Right cardiac atrium (tissue), 5 donors: ENCODE measurements around the gene PCGF1. TPM values are rescaled to one million over a fixed set of nuclear protein-coding genes. Genes with fewer than 3 reads are reported as not detected.

Source experiments
- polyA plus RNA-seq: library from polyadenylated mRNA; stranded (reverse); fragments of 200-250 nt; gene quantifications from one replicate; pipeline ENCODE4 v1.2.3, GENCODE V29; 2013
- total RNA-seq, 4 donors: library from RNA; stranded (reverse); fragmentation: NEBNext Ultra II Directional; extraction: Animal tissue kit (Norgen Biotek cat#: 25700); gene quantifications; one replicate each; pipeline ENCODE4 v1.2.1, GENCODE V29; 2021
- donor health status: healthy with polysubstance abuse.
- donor health status: DM: no; HTN: yes; CAD: no.
- donor health status: DM: no; HTN: no; CAD: no.
- donor health status: DM: no; HTN: yes; CAD: no; lungs with severe emphysema.
- donor health status: DM: yes; HTN: yes; CAD: no.

Gene PCGF1
- total and polyA plus RNA-seq, 5 donors, result 20.5 to 38.7 (median 22.4) TPM

Other genes with a start within 250 kb of the PCGF1 start
- 1 to 10 TPM in 3 of 4 donors, under 1 TPM in 1; 0.29 to 2.8 (median 1.1) TPM for gene SLC4A5, start 164.3 kb downstream of the PCGF1 start, total RNA-seq
- 0.79 TPM for gene SLC4A5, start 164.3 kb downstream of the PCGF1 start, polyA plus RNA-seq
- gene DCTN1, start 127.4 kb downstream of the PCGF1 start, total RNA-seq, result 100 to 1,000 TPM; 102 to 131 (median 125) TPM
- gene DCTN1, start 127.4 kb downstream of the PCGF1 start, polyA plus RNA-seq, result 71.7 TPM
- gene C2orf81, start 86.1 kb downstream of the PCGF1 start, total RNA-seq, result 1 to 10 TPM in 3 of 4 donors, under 1 TPM in 1; 0.88 to 1.6 (median 1.1) TPM
- gene C2orf81, start 86.1 kb downstream of the PCGF1 start, polyA plus RNA-seq, result 1.00 TPM
- 1 to 10 TPM; 3.4 to 4.5 (median 3.5) TPM for gene WDR54, start 86.0 kb downstream of the PCGF1 start, total RNA-seq
- 3.4 TPM for gene WDR54, start 86.0 kb downstream of the PCGF1 start, polyA plus RNA-seq
- gene RTKN, start 65.8 kb downstream of the PCGF1 start, total RNA-seq, result 10 to 100 TPM; 21.5 to 27.9 (median 25.9) TPM
- 16.2 TPM for gene RTKN, start 65.8 kb downstream of the PCGF1 start, polyA plus RNA-seq
- gene INO80B, start 52.6 kb downstream of the PCGF1 start, total RNA-seq, result 10 to 100 TPM; 19.2 to 22.9 (median 20.7) TPM
- gene INO80B, start 52.6 kb downstream of the PCGF1 start, polyA plus RNA-seq, result 16.8 TPM
- gene WBP1, start 49.3 kb downstream of the PCGF1 start, total RNA-seq, result 10 to 100 TPM; 48.9 to 60.0 (median 56.7) TPM
- gene WBP1, start 49.3 kb downstream of the PCGF1 start, polyA plus RNA-seq, result 63.1 TPM
- 10 to 100 TPM; 23.4 to 25.1 (median 24.5) TPM for gene MOGS, start 42.3 kb downstream of the PCGF1 start, total RNA-seq
- gene MOGS, start 42.3 kb downstream of the PCGF1 start, polyA plus RNA-seq, result 19.9 TPM
- gene MRPL53, start 35.0 kb downstream of the PCGF1 start, total RNA-seq, result 100 to 1,000 TPM; 116 to 157 (median 131) TPM
- 107 TPM for gene MRPL53, start 35.0 kb downstream of the PCGF1 start, polyA plus RNA-seq
- gene CCDC142, start 24.7 kb downstream of the PCGF1 start, total RNA-seq, result 10 to 100 TPM in 2 of 4 donors, 1 to 10 TPM in 2; 7.5 to 11.1 (median 9.4) TPM
- 5.5 TPM for gene CCDC142, start 24.7 kb downstream of the PCGF1 start, polyA plus RNA-seq
- 10 to 100 TPM; 11.3 to 12.3 (median 11.8) TPM for gene TTC31, start 24.6 kb downstream of the PCGF1 start, total RNA-seq
- gene TTC31, start 24.6 kb downstream of the PCGF1 start, polyA plus RNA-seq, result 11.4 TPM
- 1 to 10 TPM in 1 of 4 donors, under 1 TPM in 3; 0.51 to 1.2 (median 0.85) TPM for gene LBX2, start 8.1 kb downstream of the PCGF1 start, total RNA-seq
- 0.52 TPM for gene LBX2, start 8.1 kb downstream of the PCGF1 start, polyA plus RNA-seq
- not detected for gene TLX2, start 6.8 kb upstream of the PCGF1 start, total RNA-seq
- 0.05 TPM for gene TLX2, start 6.8 kb upstream of the PCGF1 start, polyA plus RNA-seq
- gene DQX1, start 18.5 kb upstream of the PCGF1 start, total RNA-seq, result not detected
- not detected for gene DQX1, start 18.5 kb upstream of the PCGF1 start, polyA plus RNA-seq
- gene AUP1, start 22.0 kb upstream of the PCGF1 start, total RNA-seq, result 10 to 100 TPM; 52.3 to 69.6 (median 63.3) TPM
- 75.3 TPM for gene AUP1, start 22.0 kb upstream of the PCGF1 start, polyA plus RNA-seq
- 10 to 100 TPM; 26.3 to 31.2 (median 28.9) TPM for gene HTRA2, start 22.2 kb upstream of the PCGF1 start, total RNA-seq
- 27.8 TPM for gene HTRA2, start 22.2 kb upstream of the PCGF1 start, polyA plus RNA-seq
- 1 to 10 TPM; 4.3 to 8.3 (median 6.7) TPM for gene LOXL3, start 46.2 kb upstream of the PCGF1 start, total RNA-seq
- 2.4 TPM for gene LOXL3, start 46.2 kb upstream of the PCGF1 start, polyA plus RNA-seq
- 1 to 10 TPM; 7.1 to 8.6 (median 7.5) TPM for gene DOK1, start 47.0 kb upstream of the PCGF1 start, total RNA-seq
- gene DOK1, start 47.0 kb upstream of the PCGF1 start, polyA plus RNA-seq, result 3.7 TPM
- gene M1AP, start 140.6 kb upstream of the PCGF1 start, total RNA-seq, result 1 to 10 TPM in 1 of 4 donors, under 1 TPM in 2, not detected in 1; 0.14 to 1.1 (median 0.47) TPM
- 0.07 TPM for gene M1AP, start 140.6 kb upstream of the PCGF1 start, polyA plus RNA-seq
- 1 to 10 TPM; 3.7 to 5.3 (median 4.2) TPM for gene SEMA4F, start 146.6 kb upstream of the PCGF1 start, total RNA-seq
- 1.7 TPM for gene SEMA4F, start 146.6 kb upstream of the PCGF1 start, polyA plus RNA-seq